GM12878 (cell line): Measurements from ENCODE around the gene EGR4. TPM values are rescaled to one million over a fixed set of nuclear protein-coding genes. Genes with fewer than 3 reads are reported as not detected.

ENCODE experiments used
- ATAC-seq: fragments of 200-7000 bp; cut with Tn5 transposase; 3 replicates; pipeline ENCODE4 v1.9.1; 2020; ENCODE audit warnings: mild to moderate bottlenecking, moderate library complexity
- BruUV-seq: library from RNA; stranded (reverse); fragments of 400-500 nt; replicated peaks from 2 replicates; lab custom pipeline; 2021; lab: Mats Ljungman, UMichigan
- CTCF ChIA-PET: fragments of 300-600 bp; sonication (Branson Sonifier 250); formaldehyde crosslinking; extraction: SDS; loops from one replicate; lab custom pipeline; 2021; ENCODE audit warnings: inconsistent platforms; lab: Yijun Ruan, JAX
- POLR2A ChIA-PET: fragments of 350-600 bp; formaldehyde crosslinking; extraction: SDS; loops from one replicate; lab custom pipeline; 2021; ENCODE audit warnings: inconsistent platforms; lab: Charles Lee
- RAD21 ChIA-PET: fragments of 300-600 bp; sonication (Branson Sonifier 250); formaldehyde crosslinking; loops from one replicate; lab custom pipeline; 2023; ENCODE audit warnings: antibody characterized with exemption; ENCODE audit not compliant: unreplicated experiment; lab: Charles Lee
- SMC1A ChIA-PET: fragments of 300-600 bp; sonication (Branson Sonifier 250); formaldehyde crosslinking; loops from one replicate; lab custom pipeline; 2023; ENCODE audit not compliant: unreplicated experiment, uncharacterized antibody; lab: Charles Lee
- DNase-seq: peaks from one replicate; pipeline ENCODE4 v3.0.0-alpha.2; 2011; ENCODE audit warnings: low read depth, low spot score
- FAIRE-seq: peaks from 3 replicates; lab custom pipeline; 2011; peaks lifted over from hg19 to GRCh38; lab: Jason Lieb, UNC
- H2AFZ ChIP-seq: 2 replicates; pipeline ENCODE4 v1.6.0; 2011; ENCODE audit warnings: low read depth, low read length, control low read depth; ENCODE audit not compliant: control insufficient read depth
- H3K27ac ChIP-seq: 2 replicates; pipeline ENCODE4 v1.5.1; 2011; ENCODE audit warnings: control low read depth; ENCODE audit not compliant: control insufficient read depth, insufficient read depth
- H3K27me3 ChIP-seq, 2 experiments: replicated peaks in 1 of 2; 2 replicates each; pipeline versions ENCODE4 v1.6.0 to v1.6.1; 2011; ENCODE audit warnings: low read length in 1 of 2; ENCODE audit not compliant: control insufficient read depth in 2 of 2, insufficient read depth in 2 of 2
- H3K36me3 ChIP-seq, 2 experiments: 2 replicates each; pipeline ENCODE4 v1.5.1; 2011; ENCODE audit warnings: low read length in 1 of 2; ENCODE audit not compliant: control insufficient read depth in 2 of 2, insufficient read depth in 2 of 2
- H3K4me1 ChIP-seq: 2 replicates; pipeline ENCODE4 v1.6.1; 2011; ENCODE audit warnings: mild to moderate bottlenecking, low read length, moderate library complexity, mixed read lengths; ENCODE audit not compliant: control insufficient read depth, insufficient read depth
- H3K4me2 ChIP-seq: 2 replicates; pipeline ENCODE4 v1.6.0; 2011; ENCODE audit warnings: control low read depth; ENCODE audit not compliant: control insufficient read depth, insufficient read depth
- H3K4me3 ChIP-seq: fragments of 200-600 bp; sonication (generic); 2 replicates; pipeline ENCODE4 v1.5.1; 2016
- H3K79me2 ChIP-seq: 2 replicates; pipeline ENCODE4 v1.6.0; 2011; ENCODE audit warnings: low read length; ENCODE audit not compliant: control insufficient read depth, insufficient read depth
- H3K9ac ChIP-seq: 2 replicates; pipeline ENCODE4 v1.8.0; 2011; ENCODE audit warnings: low read length, control low read depth, mixed read lengths; ENCODE audit not compliant: control insufficient read depth, insufficient read depth
- H3K9me3 ChIP-seq: replicated peaks from 3 replicates; pipeline ENCODE4 v1.5.1; 2011; ENCODE audit warnings: mild to moderate bottlenecking, low read length; ENCODE audit not compliant: control insufficient read depth, insufficient read depth
- H4K20me1 ChIP-seq: 2 replicates; pipeline ENCODE4 v1.6.0; 2011; ENCODE audit not compliant: control insufficient read depth, insufficient read depth
- ASH2L ChIP-seq: fragments of 300-600, 200-600 bp; sonication (generic); IDR thresholded peaks from 2 replicates; pipeline ENCODE4 v1.6.1; 2017; ENCODE audit warnings: low read depth, mild to moderate bottlenecking, borderline replicate concordance
- CBFB ChIP-seq: IDR thresholded peaks from 2 replicates; pipeline ENCODE4 v1.6.1; 2016; ENCODE audit warnings: antibody characterized with exemption, low read depth
- NFYB ChIP-seq: IDR thresholded peaks from 2 replicates; pipeline ENCODE4 v1.6.1; 2011; ENCODE audit warnings: low read depth, mild to moderate bottlenecking, low read length, improper control_type of control experiment, moderate library complexity; ENCODE audit not compliant: insufficient read depth
- PAX8 ChIP-seq: fragments of 450-650 bp; IDR thresholded peaks from 2 replicates; pipeline ENCODE4 v1.6.1; 2017; ENCODE audit warnings: mild to moderate bottlenecking, moderate library complexity
- SMARCA5 ChIP-seq: fragments of 450-650 bp; IDR thresholded peaks from 2 replicates; pipeline ENCODE4 v1.6.1; 2017; ENCODE audit warnings: mild to moderate bottlenecking
- SMC3 ChIP-seq: IDR thresholded peaks from 2 replicates; pipeline ENCODE4 v1.6.1; 2011; ENCODE audit warnings: low read length, improper control_type of control experiment, borderline replicate concordance
- SREBF2 ChIP-seq: IDR thresholded peaks from 2 replicates; pipeline ENCODE4 v1.6.1; 2012; ENCODE audit warnings: mild to moderate bottlenecking, low read length
- TCF12 ChIP-seq: IDR thresholded peaks from 2 replicates; pipeline ENCODE4 v1.6.1; 2011; ENCODE audit warnings: low read depth, mild to moderate bottlenecking, low read length
- TCF3 ChIP-seq: IDR thresholded peaks from 2 replicates; pipeline ENCODE4 v1.6.1; 2012; ENCODE audit warnings: low read depth, mild to moderate bottlenecking, low read length, borderline replicate concordance; ENCODE audit not compliant: insufficient read depth
- ZZZ3 ChIP-seq: IDR thresholded peaks from 2 replicates; pipeline ENCODE4 v1.6.1; 2011; ENCODE audit warnings: low read depth; ENCODE audit not compliant: control insufficient read depth, insufficient read length
- WGBS: methylation state at CpG from one replicate; pipeline ENCODE4 v1.1.6; 2016; ENCODE audit warnings: low lambda C conversion rate; ENCODE audit not compliant: insufficient replicate concordance, insufficient coverage; ENCODE audit errors: missing lambda C conversion rate; 5-methylcytosine and 5-hydroxymethylcytosine counted together
- in situ Hi-C: fragments of 300-500 bp; cut with MboI; formaldehyde crosslinking; loops from 9 replicates; pipeline ENCODE4 v1.14.3; 2018; ENCODE audit warnings: mixed read lengths
- intact Hi-C: fragments of 100-400 bp; cut with micrococcal nuclease; formaldehyde crosslinking; loops from one replicate; pipeline ENCODE4 v1.14.2; 2022; ENCODE audit not compliant: unreplicated experiment
- polyA plus RNA-seq, 11 experiments: library from polyadenylated mRNA; depleted of rRNA in 4 of 11; unstranded in 6 of 11; stranded (reverse) in 5 of 11; fragments of >200 nt; fragmentation: Nextera tagmentation in 4 of 11; fragmentation: Illumina TruSeq in 1 of 11; extraction: Ambion mirVana in 4 of 11; extraction: Trizol in 1 of 11; gene quantifications; 1 replicate in 1 of 11; 2 replicates in 10 of 11; pipeline versions ENCODE4 v1.2.1 to v1.2.3, GENCODE V29; 2011 to 2016; ENCODE audit warnings: inconsistent platforms in 2 of 11, missing spikeins in 2 of 11, low read depth in 1 of 11
- total RNA-seq, 4 experiments: library from RNA; depleted of rRNA in 3 of 4; stranded (reverse); fragments of >200 nt in 3 of 4; fragmentation: Illumina TruSeq in 1 of 4; extraction: Trizol in 1 of 4; gene quantifications; 2 replicates each; pipeline versions ENCODE4 v1.2.1 to v1.2.3, GENCODE V29; 2013 to 2021
- TF ChIP-seq, protein P1 (sequence below): fragments of 450-650 bp; IDR thresholded peaks from 2 replicates; pipeline ENCODE4 v1.6.1; 2017; ENCODE audit warnings: low read depth, mild to moderate bottlenecking, moderate library complexity
- TF ChIP-seq, protein P2 (sequence below): IDR thresholded peaks from 2 replicates; pipeline ENCODE4 v1.6.1; 2012; ENCODE audit warnings: improper control_type of control experiment, low read depth, low read length; ENCODE audit not compliant: insufficient replicate concordance
- TF ChIP-seq, protein P3 (sequence below): fragments of 450-650 bp; formaldehyde crosslinking; IDR thresholded peaks from 2 replicates; pipeline ENCODE4 v1.4.0; 2020; ENCODE audit warnings: mild to moderate bottlenecking, moderate library complexity

The EGR4 gene
- total and polyA plus RNA-seq, 10 of the 15 experiments (the other 5 are each of a cell fraction or from before 2014, with no cell fraction given): 0.07 TPM; not detected in 9

DNA sequence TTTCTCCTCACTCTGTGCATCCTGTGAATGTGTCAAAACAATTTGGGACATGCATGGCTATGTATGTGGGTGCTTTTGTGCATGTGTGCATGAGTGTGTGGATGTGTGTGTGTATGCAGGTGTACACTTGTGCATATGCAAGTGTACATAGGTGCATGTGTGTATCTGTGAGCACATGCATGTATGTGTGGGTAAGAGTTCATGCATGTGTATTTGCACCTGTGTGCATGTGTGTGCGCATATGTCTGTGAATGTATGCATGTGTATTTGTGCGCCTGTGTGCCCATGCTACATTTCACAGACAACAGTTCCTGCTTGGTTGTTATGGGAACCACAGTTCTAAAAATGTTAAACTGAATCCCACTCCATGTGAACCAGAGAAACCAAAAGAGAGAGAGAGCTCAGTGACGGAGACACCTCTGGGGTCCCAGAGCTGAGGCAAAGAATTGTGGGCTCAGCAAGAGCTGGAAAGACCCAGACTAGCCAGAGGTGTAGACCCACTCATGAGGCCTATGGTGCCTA lies 7.2 kb downstream of the EGR4 start:
- FAIRE-seq (no peak), DNase-seq (no peak), ATAC-seq (no peak)
- in situ Hi-C loops: no loop called here
- POLR2A ChIA-PET: interaction anchor here (1.1 to 2.3 kb wide), 2 partner anchors 8 to 50 kb away, joined by 3 to 12 read pairs; no protein-coding TSS in a partner anchor
- no peaks in the 10 kb centered on the region for H3K9me3 ChIP-seq
- H3K4me1 ChIP-seq: peaks cover 11% of the 10 kb centered on the region
- RAD21 ChIA-PET: interaction anchor here (2.1 kb wide), 1 partner anchor 10 kb away, joined by 4 read pairs; no protein-coding TSS in a partner anchor
- H3K4me2 ChIP-seq: no peak overlapping the region
- H3K4me3 ChIP-seq: no peak overlapping the region
- peaks cover under 1 to 3% of the 10 kb centered on the region in 2 experiments; a peak in 3 of 4 replicates for H3K27me3 ChIP-seq
- H3K79me2 ChIP-seq: peaks cover 35% of the 10 kb centered on the region
- intact Hi-C loops: no loop called here
- WGBS: 97% methylated on average over 3 of the region's 3 CpGs
- SMC1A ChIA-PET: interaction anchor here (0.8 to 2.8 kb wide), 3 partner anchors 18 to 74 kb away, joined by 3 to 6 read pairs (median 5); no protein-coding TSS in a partner anchor
- CTCF ChIA-PET: interaction anchor here (1.0 to 1.2 kb wide), 2 partner anchors 15 to 74 kb away, joined by 3 to 4 read pairs; no protein-coding TSS in a partner anchor
- H3K27ac ChIP-seq: no peak overlapping the region
- BruUV-seq: no TSS peak
- peaks cover 4% of the 10 kb centered on the region; the same call in 1 of the 2 replicates for H4K20me1 ChIP-seq
- H2AFZ ChIP-seq: no peak overlapping the region
- no peaks in the 10 kb centered on the region; a peak in 1 of 4 replicates for H3K36me3 ChIP-seq
- H3K9ac ChIP-seq: no peak overlapping the region
- TF ChIP-seq SMC3: no peak
- no peak for TF ChIP-seq SMARCA5
- no peak for TF ChIP-seq PAX8
- no peak for TF ChIP-seq TCF12
- TF ChIP-seq, protein P1, sequence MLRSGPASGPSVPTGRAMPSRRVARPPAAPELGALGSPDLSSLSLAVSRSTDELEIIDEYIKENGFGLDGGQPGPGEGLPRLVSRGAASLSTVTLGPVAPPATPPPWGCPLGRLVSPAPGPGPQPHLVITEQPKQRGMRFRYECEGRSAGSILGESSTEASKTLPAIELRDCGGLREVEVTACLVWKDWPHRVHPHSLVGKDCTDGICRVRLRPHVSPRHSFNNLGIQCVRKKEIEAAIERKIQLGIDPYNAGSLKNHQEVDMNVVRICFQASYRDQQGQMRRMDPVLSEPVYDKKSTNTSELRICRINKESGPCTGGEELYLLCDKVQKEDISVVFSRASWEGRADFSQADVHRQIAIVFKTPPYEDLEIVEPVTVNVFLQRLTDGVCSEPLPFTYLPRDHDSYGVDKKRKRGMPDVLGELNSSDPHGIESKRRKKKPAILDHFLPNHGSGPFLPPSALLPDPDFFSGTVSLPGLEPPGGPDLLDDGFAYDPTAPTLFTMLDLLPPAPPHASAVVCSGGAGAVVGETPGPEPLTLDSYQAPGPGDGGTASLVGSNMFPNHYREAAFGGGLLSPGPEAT: no peak
- no peak for TF ChIP-seq SREBF2
- no peak for TF ChIP-seq NFYB
- TF ChIP-seq, protein P2, sequence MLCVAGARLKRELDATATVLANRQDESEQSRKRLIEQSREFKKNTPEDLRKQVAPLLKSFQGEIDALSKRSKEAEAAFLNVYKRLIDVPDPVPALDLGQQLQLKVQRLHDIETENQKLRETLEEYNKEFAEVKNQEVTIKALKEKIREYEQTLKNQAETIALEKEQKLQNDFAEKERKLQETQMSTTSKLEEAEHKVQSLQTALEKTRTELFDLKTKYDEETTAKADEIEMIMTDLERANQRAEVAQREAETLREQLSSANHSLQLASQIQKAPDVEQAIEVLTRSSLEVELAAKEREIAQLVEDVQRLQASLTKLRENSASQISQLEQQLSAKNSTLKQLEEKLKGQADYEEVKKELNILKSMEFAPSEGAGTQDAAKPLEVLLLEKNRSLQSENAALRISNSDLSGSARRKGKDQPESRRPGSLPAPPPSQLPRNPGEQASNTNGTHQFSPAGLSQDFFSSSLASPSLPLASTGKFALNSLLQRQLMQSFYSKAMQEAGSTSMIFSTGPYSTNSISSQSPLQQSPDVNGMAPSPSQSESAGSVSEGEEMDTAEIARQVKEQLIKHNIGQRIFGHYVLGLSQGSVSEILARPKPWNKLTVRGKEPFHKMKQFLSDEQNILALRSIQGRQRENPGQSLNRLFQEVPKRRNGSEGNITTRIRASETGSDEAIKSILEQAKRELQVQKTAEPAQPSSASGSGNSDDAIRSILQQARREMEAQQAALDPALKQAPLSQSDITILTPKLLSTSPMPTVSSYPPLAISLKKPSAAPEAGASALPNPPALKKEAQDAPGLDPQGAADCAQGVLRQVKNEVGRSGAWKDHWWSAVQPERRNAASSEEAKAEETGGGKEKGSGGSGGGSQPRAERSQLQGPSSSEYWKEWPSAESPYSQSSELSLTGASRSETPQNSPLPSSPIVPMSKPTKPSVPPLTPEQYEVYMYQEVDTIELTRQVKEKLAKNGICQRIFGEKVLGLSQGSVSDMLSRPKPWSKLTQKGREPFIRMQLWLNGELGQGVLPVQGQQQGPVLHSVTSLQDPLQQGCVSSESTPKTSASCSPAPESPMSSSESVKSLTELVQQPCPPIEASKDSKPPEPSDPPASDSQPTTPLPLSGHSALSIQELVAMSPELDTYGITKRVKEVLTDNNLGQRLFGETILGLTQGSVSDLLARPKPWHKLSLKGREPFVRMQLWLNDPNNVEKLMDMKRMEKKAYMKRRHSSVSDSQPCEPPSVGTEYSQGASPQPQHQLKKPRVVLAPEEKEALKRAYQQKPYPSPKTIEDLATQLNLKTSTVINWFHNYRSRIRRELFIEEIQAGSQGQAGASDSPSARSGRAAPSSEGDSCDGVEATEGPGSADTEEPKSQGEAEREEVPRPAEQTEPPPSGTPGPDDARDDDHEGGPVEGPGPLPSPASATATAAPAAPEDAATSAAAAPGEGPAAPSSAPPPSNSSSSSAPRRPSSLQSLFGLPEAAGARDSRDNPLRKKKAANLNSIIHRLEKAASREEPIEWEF: no peak
- no peak for TF ChIP-seq CBFB
- no peak for TF ChIP-seq ZZZ3
- TF ChIP-seq ASH2L: no peak
- no peak for TF ChIP-seq TCF3
- TF ChIP-seq, protein P3, sequence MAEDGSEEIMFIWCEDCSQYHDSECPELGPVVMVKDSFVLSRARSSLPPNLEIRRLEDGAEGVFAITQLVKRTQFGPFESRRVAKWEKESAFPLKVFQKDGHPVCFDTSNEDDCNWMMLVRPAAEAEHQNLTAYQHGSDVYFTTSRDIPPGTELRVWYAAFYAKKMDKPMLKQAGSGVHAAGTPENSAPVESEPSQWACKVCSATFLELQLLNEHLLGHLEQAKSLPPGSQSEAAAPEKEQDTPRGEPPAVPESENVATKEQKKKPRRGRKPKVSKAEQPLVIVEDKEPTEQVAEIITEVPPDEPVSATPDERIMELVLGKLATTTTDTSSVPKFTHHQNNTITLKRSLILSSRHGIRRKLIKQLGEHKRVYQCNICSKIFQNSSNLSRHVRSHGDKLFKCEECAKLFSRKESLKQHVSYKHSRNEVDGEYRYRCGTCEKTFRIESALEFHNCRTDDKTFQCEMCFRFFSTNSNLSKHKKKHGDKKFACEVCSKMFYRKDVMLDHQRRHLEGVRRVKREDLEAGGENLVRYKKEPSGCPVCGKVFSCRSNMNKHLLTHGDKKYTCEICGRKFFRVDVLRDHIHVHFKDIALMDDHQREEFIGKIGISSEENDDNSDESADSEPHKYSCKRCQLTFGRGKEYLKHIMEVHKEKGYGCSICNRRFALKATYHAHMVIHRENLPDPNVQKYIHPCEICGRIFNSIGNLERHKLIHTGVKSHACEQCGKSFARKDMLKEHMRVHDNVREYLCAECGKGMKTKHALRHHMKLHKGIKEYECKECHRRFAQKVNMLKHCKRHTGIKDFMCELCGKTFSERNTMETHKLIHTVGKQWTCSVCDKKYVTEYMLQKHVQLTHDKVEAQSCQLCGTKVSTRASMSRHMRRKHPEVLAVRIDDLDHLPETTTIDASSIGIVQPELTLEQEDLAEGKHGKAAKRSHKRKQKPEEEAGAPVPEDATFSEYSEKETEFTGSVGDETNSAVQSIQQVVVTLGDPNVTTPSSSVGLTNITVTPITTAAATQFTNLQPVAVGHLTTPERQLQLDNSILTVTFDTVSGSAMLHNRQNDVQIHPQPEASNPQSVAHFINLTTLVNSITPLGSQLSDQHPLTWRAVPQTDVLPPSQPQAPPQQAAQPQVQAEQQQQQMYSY (CRISPR knock-in tag): no peak
